B cell (primary cell): ENCODE data around the gene OR13C3.

Experiments used
- CTCF ChIP-seq: fragments of 200-600 bp; IDR thresholded peaks from one replicate; pipeline ENCODE4 v1.8.0; 2022; ENCODE audit warnings: antibody characterized with exemption, mild to moderate bottlenecking
- EZH2 ChIP-seq: IDR thresholded peaks from 2 replicates; pipeline ENCODE4 v1.6.1; 2012; ENCODE audit warnings: borderline replicate concordance, low read depth, mild to moderate bottlenecking, moderate library complexity, low read length; ENCODE audit not compliant: insufficient read depth, poor library complexity, severe bottlenecking

GRCh38 chr9:104539275-104539674 is 2.6 kb upstream of the OR13C3 start:
- no peak for TF ChIP-seq CTCF
- TF ChIP-seq EZH2, result no peak
